Measurements from ENCODE around the gene SLC23A1.
"Not testable (repeated sequence)": the region's sequence is repeated elsewhere in the genome, so short reads cannot be mapped to it uniquely, and the experiment has no call there.

SLC23A1 gene

DNA sequence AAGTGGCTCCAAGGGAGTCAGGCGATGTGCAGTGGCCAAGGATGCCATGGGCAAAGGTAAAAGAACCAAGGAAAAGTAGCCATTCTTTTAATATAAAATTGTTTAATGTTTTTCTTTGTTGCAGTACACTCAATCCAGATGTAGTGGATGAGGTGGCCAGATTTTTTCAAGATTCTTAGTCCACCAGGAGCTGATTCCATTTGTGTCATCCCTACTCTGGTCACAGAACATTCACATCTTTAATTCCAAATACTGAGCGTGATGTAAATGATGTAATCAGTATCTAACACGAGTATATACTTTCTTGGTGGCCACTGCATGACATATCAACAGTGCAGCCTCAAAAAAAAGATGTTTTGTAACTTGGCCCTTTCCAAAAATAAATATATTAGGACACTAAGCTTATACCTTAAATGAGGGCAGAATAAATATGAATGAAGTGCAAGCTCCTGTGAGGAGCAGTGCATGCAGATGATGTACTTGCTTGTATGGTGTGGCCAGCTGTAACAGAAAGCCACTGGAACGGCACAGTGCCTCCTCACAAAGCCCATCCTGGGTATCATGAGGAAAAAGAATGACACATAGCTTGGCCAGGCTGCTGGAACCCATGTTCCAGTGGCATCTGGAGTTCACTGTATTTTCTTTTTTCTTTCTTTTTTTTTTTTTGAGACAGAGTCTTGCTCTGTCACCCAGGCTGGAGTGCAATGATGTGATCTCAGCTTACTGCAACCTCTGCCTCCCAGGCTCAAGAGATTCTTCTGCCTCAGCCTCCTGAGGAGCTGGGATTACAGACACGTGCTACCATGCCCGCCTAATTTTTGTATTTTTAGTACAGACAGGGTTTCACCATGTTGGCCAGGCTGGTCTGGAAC is 27.3 kb upstream of the SLC23A1 start:
- Histone ChIP-seq H3K4me3 (ENCODE audit: low read depth, low read length) (no peak overlapping the region), H3K36me3 (no peaks in the 10 kb centered on the region; the same call in 1 of the 2 replicates), H3K9me3 (no peaks in the 10 kb centered on the region), H3K27me3 (no peaks in the 10 kb centered on the region), H3K4me1 (no peaks in the 10 kb centered on the region)
- TF ChIP-seq CTCF (IDR thresholded peaks at IDR 0.05; ENCODE audit: low read depth, low read length), result no peak
- no peak for DNase-seq

GRCh38 chr5:139409116-139409515 is 26.0 kb upstream of the SLC23A1 start:
- not testable (repeated sequence) for DNase-seq; H3K36me3 ChIP-seq; H3K9me3 ChIP-seq; H3K4me3 ChIP-seq (ENCODE audit: low read depth, low read length); H3K27me3 ChIP-seq; H3K4me1 ChIP-seq

GRCh38 chr5:139408191-139408590 is 25.1 kb upstream of the SLC23A1 start:
- no peak overlapping the region for H3K4me3 ChIP-seq (ENCODE audit: low read depth, low read length)
- no peaks in the 10 kb centered on the region for H3K27me3 ChIP-seq
- no peak for TF ChIP-seq CTCF (IDR thresholded peaks at IDR 0.05; ENCODE audit: low read depth, low read length)
- H3K36me3 ChIP-seq, result no peaks in the 10 kb centered on the region
- DNase-seq, result no peak
- H3K9me3 ChIP-seq, result no peaks in the 10 kb centered on the region
- peaks cover 4% of the 10 kb centered on the region for H3K4me1 ChIP-seq

GRCh38 chr5:139407517-139407916 is 24.4 kb upstream of the SLC23A1 start:
- DNase-seq, result no peak
- H3K36me3 ChIP-seq, result no peaks in the 10 kb centered on the region
- no peak overlapping the region for H3K4me3 ChIP-seq (ENCODE audit: low read depth, low read length)
- peaks cover 4% of the 10 kb centered on the region for H3K4me1 ChIP-seq
- no peak for TF ChIP-seq CTCF (IDR thresholded peaks at IDR 0.05; ENCODE audit: low read depth, low read length)
- H3K27me3 ChIP-seq, result no peaks in the 10 kb centered on the region
- no peaks in the 10 kb centered on the region for H3K9me3 ChIP-seq

DNA sequence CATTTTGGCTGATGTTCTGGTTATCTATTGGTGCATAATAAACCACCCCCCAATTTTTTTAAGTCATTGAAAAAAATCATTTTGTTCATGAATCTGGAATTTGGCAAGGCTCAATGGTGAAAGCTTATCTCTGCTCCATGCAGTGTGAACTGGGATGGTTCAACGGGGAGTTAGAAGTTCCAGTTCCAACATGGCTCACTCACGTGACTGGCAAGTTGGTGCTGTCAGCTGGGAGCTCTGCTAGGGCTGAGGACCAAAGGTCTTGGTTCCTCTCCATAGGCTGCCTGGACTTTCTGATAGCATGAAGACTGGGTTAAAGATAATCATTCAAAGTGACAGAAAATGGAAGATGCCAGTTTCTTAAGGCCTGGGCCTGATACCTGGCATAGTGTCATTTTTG is 23.9 kb upstream of the SLC23A1 start:
- H3K4me1 ChIP-seq, result peaks cover 4% of the 10 kb centered on the region
- H3K9me3 ChIP-seq, result no peaks in the 10 kb centered on the region
- no peak for TF ChIP-seq CTCF (IDR thresholded peaks at IDR 0.05; ENCODE audit: low read depth, low read length)
- no peaks in the 10 kb centered on the region for H3K27me3 ChIP-seq
- H3K4me3 ChIP-seq (ENCODE audit: low read depth, low read length), result no peak overlapping the region
- no peak for DNase-seq
- no peaks in the 10 kb centered on the region for H3K36me3 ChIP-seq

DNA sequence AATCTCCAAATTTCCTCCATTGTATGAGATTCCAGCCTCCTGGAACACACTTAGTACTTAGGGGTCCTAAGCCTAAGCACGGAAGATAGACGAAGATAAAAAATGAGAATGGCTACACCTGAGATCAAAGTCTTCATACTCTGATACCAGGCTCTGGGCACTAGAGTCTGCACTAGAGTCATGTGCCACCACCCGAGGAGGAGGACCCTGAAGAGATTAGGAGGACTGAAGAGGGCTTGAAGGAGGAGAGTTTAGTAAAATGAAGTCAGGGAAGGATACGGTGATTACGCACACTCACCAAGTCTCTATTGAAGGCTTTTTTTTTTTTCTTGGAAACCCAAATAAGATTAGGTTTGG is 21.4 kb upstream of the SLC23A1 start:
- DNase-seq, result no peak
- Histone ChIP-seq H3K27me3 (no peaks in the 10 kb centered on the region), H3K9me3 (no peaks in the 10 kb centered on the region), H3K4me3 (ENCODE audit: low read depth, low read length) (peak overlapping the region; percentile 78), H3K36me3 (no peaks in the 10 kb centered on the region), H3K4me1 (peaks cover 4% of the 10 kb centered on the region)
- TF ChIP-seq CTCF (IDR thresholded peaks at IDR 0.05; ENCODE audit: low read depth, low read length), result no peak
